Measurements from ENCODE around the gene GABPB1.
"Not testable (repeated sequence)": the region's sequence is repeated elsewhere in the genome, so short reads cannot be mapped to it uniquely, and the experiment has no call there.

GABPB1 gene

GRCh38 chr15:50354838-50355618 is at the start of gene GABPB1:
Gene GABPB1, minus strand, starts transcription at chr15:50355198. Its CDS starts 45,400 bp downstream, at chr15:50309798.
- DNase-seq, result peak; percentile 90

GRCh38 chr15:50391561-50391960 is 36.6 kb upstream of the GABPB1 start:
- not testable (repeated sequence) for DNase-seq

DNA sequence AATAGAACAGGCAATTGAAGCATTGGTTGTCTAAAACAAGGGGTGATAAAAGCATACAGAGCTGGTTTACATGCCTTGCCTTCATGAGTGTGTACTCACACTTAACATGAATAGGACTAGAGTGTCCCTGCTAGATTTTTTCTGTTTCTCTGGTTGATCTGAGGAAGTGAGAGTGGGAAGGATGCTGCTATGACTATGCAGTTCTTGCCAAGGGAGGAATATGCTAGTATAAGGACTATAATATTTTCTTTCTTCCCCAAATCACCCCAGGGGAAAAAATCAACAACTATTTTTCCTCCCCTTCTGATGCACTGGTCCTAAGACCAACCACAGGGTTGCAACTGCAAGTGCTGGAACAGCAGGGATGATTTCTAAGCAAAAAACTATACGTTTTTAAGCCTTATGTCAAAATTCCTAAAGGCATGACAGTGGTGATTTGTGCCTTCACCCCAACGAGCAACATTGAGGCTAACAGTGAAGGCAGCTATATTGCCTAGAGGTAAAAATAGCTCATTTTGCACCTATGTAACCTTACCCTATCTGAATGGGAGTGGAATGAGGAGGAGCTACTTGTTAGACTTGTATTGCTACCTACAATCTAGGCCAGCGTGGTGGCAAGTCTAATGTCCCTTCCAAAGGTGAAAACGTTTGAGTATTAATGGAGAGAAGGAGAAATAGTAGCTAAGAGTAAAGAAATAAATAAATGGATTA is 35.7 kb upstream of the GABPB1 start:
- DNase-seq, result no peak

GRCh38 chr15:50382408-50382807 is 27.4 kb upstream of the GABPB1 start:
- not testable (repeated sequence) for DNase-seq

DNA sequence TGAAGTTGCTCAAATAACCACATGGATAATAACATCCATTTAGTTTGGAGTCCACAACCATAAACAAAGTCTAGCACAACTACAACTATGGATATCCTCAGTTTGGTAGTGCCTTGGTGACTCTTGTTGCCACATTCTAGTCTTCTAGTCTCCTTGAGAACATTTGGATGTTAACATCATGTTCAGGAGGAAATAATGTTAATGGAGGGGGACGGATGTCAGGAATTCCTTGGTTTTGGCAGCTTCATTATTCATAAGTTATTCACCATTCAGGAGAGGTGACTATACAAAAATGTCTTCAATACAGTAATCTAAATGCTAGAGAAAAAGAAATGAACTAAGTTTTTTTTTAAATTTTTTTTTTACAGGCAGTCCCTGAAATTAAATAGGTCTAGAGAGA is 26.4 kb upstream of the GABPB1 start:
- no peak for DNase-seq

GRCh38 chr15:50380089-50380488 is 25.1 kb upstream of the GABPB1 start:
- no peak for DNase-seq

GRCh38 chr15:50379413-50379812 is 24.4 kb upstream of the GABPB1 start:
- not testable (repeated sequence) for DNase-seq

- DNase-seq, result no peak
These were observed 23.8 kb upstream of the GABPB1 start for GRCh38 chr15:50378776-50379175.

- no peak for DNase-seq
These were observed 23.1 kb upstream of the GABPB1 start for GRCh38 chr15:50377867-50378751.

GRCh38 chr15:50369564-50369963 is 14.6 kb upstream of the GABPB1 start:
- DNase-seq, result not testable (repeated sequence)

DNA sequence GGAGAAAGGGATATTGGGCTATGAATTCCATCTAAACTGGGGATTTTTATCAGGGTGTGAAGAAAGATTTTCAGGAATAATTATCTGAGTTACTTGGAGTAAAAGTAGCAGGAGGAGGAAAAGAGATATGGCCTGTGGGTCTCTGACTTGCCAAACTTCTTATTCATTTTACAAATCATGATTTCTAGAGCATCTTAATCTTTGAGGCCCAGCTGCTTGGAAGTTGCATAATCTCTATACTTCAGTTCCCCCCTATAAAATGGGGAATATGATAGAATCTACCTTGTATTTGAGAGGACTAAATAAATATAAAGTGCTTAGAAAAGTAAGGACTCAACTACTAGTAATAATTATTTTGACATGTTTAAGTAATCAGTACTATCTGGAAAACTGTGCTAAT is 11.0 kb upstream of the GABPB1 start:
- no peak for DNase-seq

DNA sequence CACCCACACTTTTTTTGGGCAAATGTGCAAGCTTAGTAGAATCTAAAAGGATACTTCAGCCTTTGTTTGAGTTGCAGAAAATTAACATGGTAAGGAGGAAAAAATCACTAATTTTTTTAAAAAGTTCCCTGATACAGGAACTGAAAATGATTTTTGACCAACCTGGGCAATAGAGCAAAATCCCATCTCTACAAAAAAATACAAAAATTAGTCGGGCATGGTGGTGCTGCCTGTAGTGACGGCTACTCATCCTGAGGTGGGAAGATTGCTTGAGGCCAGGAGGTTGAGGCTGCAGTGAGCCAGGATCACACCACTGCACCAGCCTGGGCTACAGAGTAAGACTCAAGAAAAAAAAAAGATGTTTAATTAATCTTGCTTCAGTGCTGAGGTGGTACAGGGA is 10.6 kb upstream of the GABPB1 start:
- no peak for DNase-seq

GRCh38 chr15:50363612-50364011 is 8.6 kb upstream of the GABPB1 start:
- DNase-seq, result no peak

- DNase-seq, result no peak
These were observed 6.8 kb upstream of the GABPB1 start for GRCh38 chr15:50361756-50362155.

DNA sequence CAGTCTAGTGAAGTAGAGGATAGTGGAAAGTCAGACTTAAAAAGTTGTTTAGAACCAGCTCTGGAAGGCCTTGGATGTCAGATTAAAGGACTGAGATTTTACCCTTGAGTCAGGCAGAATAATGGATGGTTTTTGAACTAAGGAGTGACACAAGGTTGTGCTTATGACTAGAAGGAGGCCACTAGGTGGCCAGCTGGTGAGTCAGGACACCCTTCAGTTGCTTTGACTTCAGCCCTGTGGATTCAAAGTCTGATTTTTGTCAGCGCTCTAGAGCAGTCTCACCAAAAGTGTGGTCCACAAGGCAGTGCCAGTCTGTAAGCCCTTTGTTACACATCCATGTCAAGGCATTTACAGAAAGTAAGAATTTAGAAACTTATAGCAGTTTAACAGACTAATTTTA is 3.8 kb upstream of the GABPB1 start:
- peak; percentile 41 for DNase-seq

- no peak for DNase-seq
These were observed 982 bp upstream of the GABPB1 start for GRCh38 chr15:50355980-50356379.

GRCh38 chr15:50355619-50355905 is 564 bp upstream of the GABPB1 start:
- DNase-seq, result no peak

DNA sequence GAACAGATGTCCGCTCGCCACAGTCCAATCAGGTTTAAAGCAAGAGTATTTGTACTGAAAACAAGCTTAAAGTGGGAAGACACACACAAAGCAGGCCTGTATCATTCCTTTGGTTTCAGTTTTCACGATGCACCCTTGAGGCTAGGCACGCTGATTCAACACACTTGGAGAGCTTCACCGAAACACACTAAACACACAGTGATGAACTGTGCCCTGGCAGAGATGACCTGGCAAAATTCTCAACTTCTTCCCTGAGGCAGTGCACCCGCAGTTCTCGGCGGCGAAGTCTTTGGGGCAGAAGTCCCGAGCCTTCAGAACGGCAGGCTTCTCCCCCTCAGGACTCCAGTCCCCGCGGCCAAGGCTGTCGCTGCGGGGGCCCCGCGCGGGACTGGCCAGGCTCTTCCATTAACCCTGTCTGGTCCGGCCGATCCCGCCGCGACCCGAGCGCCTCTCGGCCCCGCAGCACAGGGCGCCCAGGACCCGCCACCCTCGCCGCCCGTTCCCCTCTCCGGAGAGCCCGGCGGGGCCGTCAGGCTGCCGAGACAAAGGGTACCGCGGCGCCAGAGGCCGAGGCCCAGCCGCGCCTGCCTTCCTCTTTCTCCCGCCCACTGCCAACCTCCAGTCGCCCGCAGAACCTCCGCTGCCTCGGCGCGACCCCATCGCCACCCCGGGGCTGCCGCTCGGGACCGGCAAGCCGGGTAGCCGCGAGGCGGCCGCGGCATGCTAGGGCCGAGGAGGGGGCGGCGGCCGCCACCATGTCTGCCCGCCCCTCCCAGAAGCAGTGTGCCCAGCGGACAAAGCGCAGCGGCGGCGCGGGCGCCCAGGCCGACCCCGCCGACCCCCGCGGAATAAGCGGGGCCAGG is 792 bp downstream of the GABPB1 start:
- DNase-seq, result peak; percentile 73

DNA sequence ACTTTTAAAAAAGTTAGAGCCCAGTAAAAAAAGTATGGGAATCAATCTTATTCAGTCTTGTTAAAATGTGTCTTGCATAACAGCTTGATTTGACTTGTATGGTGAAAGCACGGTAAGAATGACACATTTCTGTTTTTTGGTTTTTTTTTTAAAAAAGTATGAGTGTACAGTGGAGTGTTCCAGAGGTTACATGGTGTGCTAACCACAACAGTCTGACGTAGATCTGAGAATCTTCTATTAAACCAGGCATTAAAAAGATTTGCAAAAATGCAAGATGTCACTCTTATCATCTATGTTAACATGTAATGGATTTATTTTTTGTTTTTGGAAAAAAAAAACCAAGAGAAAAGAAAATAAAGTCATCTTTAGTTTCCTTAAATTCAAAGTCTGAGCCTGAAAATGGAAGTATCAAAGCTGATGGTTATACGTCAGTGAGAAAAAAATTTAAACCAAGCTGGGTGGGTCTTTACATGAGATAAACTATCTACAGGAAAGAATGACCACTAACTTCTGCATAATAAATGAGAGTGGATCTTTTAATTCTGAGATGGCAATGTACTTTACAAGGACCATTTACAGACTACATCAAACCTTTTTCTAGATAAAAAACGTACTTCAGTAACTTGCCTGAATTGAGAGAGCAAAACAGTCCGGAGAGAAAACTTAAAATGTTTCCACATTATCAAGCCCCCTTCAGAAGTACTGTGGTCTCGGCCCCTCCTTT is 1.6 kb downstream of the GABPB1 start:
- DNase-seq, result no peak

GRCh38 chr15:50350621-50351020 is 4.4 kb downstream of the GABPB1 start:
- DNase-seq, result no peak

- no peak for DNase-seq
These were observed 9.7 kb downstream of the GABPB1 start for GRCh38 chr15:50345298-50345697.

DNA sequence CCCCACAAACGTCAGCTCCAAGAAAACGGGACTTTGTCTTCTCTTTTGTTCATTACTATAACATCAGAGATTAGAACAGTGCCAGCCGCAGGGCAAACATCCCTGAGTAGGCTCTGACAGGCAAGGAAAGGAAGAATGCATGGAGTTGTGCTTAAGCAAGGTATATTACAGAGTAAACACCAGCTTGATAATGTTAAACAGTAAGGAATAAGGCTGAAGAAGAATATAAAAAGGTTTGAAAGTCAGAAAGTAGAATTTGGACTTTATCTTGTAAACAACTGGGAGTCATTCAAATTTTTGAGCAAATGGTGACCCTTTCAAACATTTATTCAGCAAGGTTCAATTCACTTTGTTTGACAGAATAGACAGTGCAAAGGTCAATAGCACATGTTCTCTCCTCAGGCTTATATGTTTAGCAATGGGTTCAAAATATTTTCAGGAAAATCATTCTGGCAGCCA is 11.0 kb downstream of the GABPB1 start:
- DNase-seq, result no peak
